A673 (cell line): Measurements from ENCODE around the gene QSOX2. TPM values are rescaled to one million over a fixed set of nuclear protein-coding genes. Genes with fewer than 3 reads are reported as not detected.

ENCODE experiments used
- BruUV-seq: library from RNA; stranded (reverse); fragments of 400-500 nt; replicated peaks from 2 replicates; lab custom pipeline; 2021; lab: Mats Ljungman, UMichigan
- CTCF ChIA-PET: fragments of 300-600 bp; sonication (Branson Sonifier 250); formaldehyde crosslinking; loops from one replicate; lab custom pipeline; 2022; ENCODE audit warnings: antibody characterized with exemption; lab: Charles Lee
- POLR2A ChIA-PET: fragments of 300-600 bp; sonication (Branson Sonifier 250); formaldehyde crosslinking; loops from one replicate; lab custom pipeline; 2022; ENCODE audit warnings: antibody characterized with exemption; ENCODE audit not compliant: low non-redundant PET; lab: Charles Lee
- DNase-seq: peaks from one replicate; pipeline ENCODE4 v3.0.0-alpha.2; 2015; ENCODE audit warnings: low spot score
- H3K27ac ChIP-seq: fragments of 200-600 bp; sonication (generic); 2 replicates; pipeline ENCODE4 v1.5.1; 2016; ENCODE audit warnings: mixed run types, low read depth, mild to moderate bottlenecking, mixed read lengths, antibody characterized with exemption, low read length; ENCODE audit not compliant: poor library complexity, severe bottlenecking
- H3K27me3 ChIP-seq: fragments of 200-600 bp; sonication (generic); replicated peaks from 2 replicates; pipeline ENCODE4 v1.6.1; 2017; ENCODE audit warnings: mixed run types, low read depth, mild to moderate bottlenecking, mixed read lengths, antibody characterized with exemption, low read length; ENCODE audit not compliant: insufficient read depth, poor library complexity
- H3K36me3 ChIP-seq: fragments of 200-600 bp; sonication (generic); 2 replicates; pipeline ENCODE4 v1.6.1; 2016; ENCODE audit warnings: mixed run types, mild to moderate bottlenecking, mixed read lengths, antibody characterized with exemption, low read length; ENCODE audit not compliant: insufficient read depth, poor library complexity, severe bottlenecking
- H3K4me1 ChIP-seq: fragments of 200-600 bp; sonication (generic); 2 replicates; pipeline ENCODE4 v1.6.1; 2017; ENCODE audit warnings: mixed run types, mild to moderate bottlenecking, mixed read lengths, antibody characterized with exemption, low read length; ENCODE audit not compliant: insufficient read depth, poor library complexity, severe bottlenecking
- H3K4me3 ChIP-seq: fragments of 200-600 bp; sonication (generic); 2 replicates; pipeline ENCODE4 v1.5.1; 2016; ENCODE audit warnings: low read depth, mixed run types, mild to moderate bottlenecking, mixed read lengths, low read length; ENCODE audit not compliant: poor library complexity, severe bottlenecking
- H3K9me3 ChIP-seq: fragments of 200-600 bp; sonication (generic); 2 replicates; pipeline ENCODE4 v1.6.1; 2016; ENCODE audit warnings: mixed run types, low read depth, mild to moderate bottlenecking, mixed read lengths, antibody characterized with exemption, low read length; ENCODE audit not compliant: poor library complexity, severe bottlenecking
- EZH2 ChIP-seq: fragments of 200-600 bp; sonication (generic); IDR thresholded peaks from 2 replicates; pipeline ENCODE4 v1.6.1; 2017; ENCODE audit warnings: borderline replicate concordance, low read depth, mild to moderate bottlenecking, mixed read lengths, antibody characterized with exemption, low read length; ENCODE audit not compliant: poor library complexity, severe bottlenecking
- intact Hi-C: fragments of 100-400 bp; cut with micrococcal nuclease; formaldehyde crosslinking; loops from one replicate; pipeline ENCODE4 v1.10.0; 2022; ENCODE audit not compliant: unreplicated experiment
- total RNA-seq: library from RNA; stranded (reverse); gene quantifications from 2 replicates; pipeline ENCODE4 v1.2.3, GENCODE V29; 2021
- TF ChIP-seq, protein P1 (sequence below): fragments of 300-800, 200-600 bp; sonication (generic); conservative IDR thresholded peaks from 2 replicates; pipeline ENCODE4 v1.5.1; 2017; ENCODE audit warnings: low read depth, mild to moderate bottlenecking, antibody characterized with exemption, low read length, moderate library complexity, mixed read lengths

Gene QSOX2
- total RNA-seq, 1 experiment from 2014 or later = 43.7 TPM

DNA sequence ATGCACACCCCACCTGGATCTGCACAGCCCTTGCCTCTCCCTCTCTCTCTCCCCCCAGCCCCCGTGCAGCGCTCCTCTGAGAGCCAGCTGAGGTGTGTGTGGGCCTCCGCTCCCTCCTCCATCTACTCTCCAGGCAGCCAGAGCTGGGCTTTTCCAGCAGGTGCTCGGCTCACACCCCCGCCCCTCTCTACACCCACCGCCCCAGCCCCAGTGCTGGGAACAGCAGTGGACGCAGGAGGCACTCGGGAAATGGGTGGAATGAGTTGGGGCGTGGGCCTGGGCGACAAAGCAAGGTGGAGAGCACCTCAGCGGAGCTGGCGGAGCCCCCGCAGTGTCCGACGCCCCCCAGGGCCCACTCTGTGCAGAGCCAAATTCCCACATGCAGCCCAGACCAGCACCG is 27.3 kb downstream of the QSOX2 start:
- H3K27ac ChIP-seq = peak overlapping the region; percentile 82
- no TSS peak for BruUV-seq
- POLR2A ChIA-PET = no interaction called here
- intact Hi-C loops = no loop called here
- no peak for DNase-seq
- H3K9me3 ChIP-seq = no peaks in the 10 kb centered on the region
- TF ChIP-seq, protein P1, sequence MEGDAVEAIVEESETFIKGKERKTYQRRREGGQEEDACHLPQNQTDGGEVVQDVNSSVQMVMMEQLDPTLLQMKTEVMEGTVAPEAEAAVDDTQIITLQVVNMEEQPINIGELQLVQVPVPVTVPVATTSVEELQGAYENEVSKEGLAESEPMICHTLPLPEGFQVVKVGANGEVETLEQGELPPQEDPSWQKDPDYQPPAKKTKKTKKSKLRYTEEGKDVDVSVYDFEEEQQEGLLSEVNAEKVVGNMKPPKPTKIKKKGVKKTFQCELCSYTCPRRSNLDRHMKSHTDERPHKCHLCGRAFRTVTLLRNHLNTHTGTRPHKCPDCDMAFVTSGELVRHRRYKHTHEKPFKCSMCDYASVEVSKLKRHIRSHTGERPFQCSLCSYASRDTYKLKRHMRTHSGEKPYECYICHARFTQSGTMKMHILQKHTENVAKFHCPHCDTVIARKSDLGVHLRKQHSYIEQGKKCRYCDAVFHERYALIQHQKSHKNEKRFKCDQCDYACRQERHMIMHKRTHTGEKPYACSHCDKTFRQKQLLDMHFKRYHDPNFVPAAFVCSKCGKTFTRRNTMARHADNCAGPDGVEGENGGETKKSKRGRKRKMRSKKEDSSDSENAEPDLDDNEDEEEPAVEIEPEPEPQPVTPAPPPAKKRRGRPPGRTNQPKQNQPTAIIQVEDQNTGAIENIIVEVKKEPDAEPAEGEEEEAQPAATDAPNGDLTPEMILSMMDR = no peak
- no peak for TF ChIP-seq EZH2
- no peak overlapping the region for H3K4me3 ChIP-seq
- peaks cover 28% of the 10 kb centered on the region for H3K4me1 ChIP-seq
- no peaks in the 10 kb centered on the region for H3K27me3 ChIP-seq
- H3K36me3 ChIP-seq = peaks cover 47% of the 10 kb centered on the region
- CTCF ChIA-PET = no interaction called here

DNA sequence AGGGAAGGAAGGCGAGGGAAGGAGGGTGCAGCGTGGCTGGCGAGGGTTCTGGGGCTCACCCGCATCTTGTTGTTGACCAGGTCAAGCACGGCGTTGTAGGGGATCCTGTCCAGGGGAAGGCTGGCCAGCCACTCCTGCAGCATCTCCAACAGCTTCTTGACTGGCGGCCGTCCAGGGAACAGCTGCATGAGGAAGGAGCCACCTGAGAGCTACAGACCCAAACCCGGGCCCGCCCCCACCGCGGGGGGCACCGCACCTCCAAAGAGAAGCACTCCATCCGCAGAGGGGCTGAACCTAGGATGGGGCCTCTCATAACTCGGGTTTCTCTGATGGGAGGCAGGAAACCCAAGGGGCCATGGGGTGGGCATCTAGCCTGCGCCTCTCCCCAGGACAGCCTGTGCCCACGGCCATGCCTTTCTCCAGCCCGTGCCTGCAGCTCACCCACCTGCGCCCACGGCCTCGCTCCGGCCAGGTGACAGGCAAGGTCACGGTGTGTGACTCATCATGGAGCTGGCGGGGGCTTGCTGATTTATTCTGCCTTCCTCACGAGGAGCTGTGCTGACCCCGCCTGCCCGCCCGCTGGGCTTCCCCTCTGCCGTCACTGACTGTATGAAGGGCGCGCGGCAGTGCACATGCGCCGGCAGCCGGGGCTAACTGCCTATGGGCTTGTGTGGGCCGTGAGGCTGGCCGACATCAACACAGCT is 28.9 kb downstream of the QSOX2 start:
- TF ChIP-seq, protein P1 = no peak
- no peak for TF ChIP-seq EZH2
- BruUV-seq = no TSS peak
- no peak overlapping the region for H3K4me3 ChIP-seq
- H3K9me3 ChIP-seq = no peaks in the 10 kb centered on the region
- H3K4me1 ChIP-seq = peaks cover 28% of the 10 kb centered on the region
- ChIA-PET CTCF (no interaction called here), POLR2A (no interaction called here)
- no peak for DNase-seq
- intact Hi-C loops = no loop called here
- H3K27ac ChIP-seq = no peak overlapping the region
- peaks cover 44% of the 10 kb centered on the region for H3K36me3 ChIP-seq
- no peaks in the 10 kb centered on the region for H3K27me3 ChIP-seq

DNA sequence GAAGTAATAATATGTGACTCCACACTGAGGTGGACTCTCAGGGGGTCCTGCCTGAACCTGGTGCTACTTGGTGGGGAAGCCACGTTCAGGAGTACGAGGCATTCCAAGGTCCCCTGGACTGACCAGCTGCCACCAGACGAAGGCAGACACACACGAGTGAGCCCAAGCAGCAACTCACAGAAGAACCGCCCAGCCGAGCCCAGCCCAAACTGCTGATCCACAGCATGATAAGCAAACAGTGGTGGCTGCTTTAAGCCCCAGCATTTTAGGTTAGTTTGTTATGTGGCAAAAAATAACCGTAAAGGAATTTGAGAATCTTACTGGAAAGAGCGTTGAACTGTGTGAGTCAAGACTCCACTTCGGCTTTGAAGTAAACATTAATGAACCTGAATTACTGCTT is 31.9 kb downstream of the QSOX2 start:
- intact Hi-C loops = no loop called here
- ChIA-PET POLR2A (no interaction called here), CTCF (no interaction called here)
- no TSS peak for BruUV-seq
- Histone ChIP-seq H3K4me3 (no peak overlapping the region), H3K9me3 (no peaks in the 10 kb centered on the region), H3K36me3 (peaks cover 47% of the 10 kb centered on the region), H3K27me3 (no peaks in the 10 kb centered on the region), H3K4me1 (peaks cover 8% of the 10 kb centered on the region), H3K27ac (no peak overlapping the region)
- TF ChIP-seq EZH2 = no peak
- TF ChIP-seq, protein P1 = no peak
- no peak for DNase-seq
